ENCODE data around the gene UBE2J2. TPM values are rescaled to one million over a fixed set of nuclear protein-coding genes. Genes with fewer than 3 reads are reported as not detected.
A peak's percentile ranks its signal among the peaks of the same experiment; 100 is the strongest.
"Not testable (repeated sequence)": the region's sequence is repeated elsewhere in the genome, so short reads cannot be mapped to it uniquely, and the experiment has no call there.

UBE2J2 gene
- total RNA-seq, result 10 to 100 TPM; 68.7 to 78.0 TPM

DNA sequence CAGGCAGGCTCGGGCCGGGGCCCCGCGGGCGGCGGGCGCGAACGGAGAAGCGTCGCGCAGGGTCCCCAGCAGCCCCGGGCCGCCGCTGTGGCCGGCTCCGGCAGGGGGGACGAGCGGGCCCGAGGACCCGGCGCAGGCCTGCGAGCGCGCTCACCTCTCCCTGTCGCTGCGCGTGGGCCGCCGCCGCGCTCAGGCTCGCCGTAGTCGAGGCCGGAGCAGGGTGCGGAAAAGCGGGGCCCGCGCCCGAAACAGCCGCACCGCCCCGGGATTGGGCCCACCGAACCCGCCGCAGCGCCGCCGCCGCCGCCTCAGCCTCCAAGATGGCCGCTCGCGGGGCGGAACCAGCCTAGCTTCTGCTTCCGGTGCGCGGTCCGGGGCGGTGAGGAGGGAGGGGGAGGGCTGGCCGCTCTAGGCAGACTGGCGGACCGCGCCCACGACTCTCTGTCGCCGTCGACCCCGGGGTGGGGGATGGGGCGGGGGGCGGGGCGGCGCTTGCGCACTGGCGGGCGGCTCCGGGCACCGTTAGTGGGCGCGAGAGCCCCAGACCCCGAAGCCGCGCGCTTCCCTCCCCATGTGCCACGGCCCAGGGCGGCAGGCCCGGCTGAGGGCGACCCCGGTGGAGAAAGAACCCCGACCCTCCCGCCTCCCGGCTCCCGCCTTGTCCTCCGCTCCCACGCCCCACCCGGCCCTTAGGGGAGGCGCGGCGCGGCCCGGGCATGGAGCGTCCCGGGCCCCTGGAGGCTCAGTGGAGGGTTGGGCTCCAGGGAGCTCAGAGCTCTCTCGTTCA is at the start of gene UBE2J2:
TSS of gene UBE2J2 (minus strand) at position 343 of the 787 bp plus-strand sequence. CDS start 5,862 bp downstream, outside the sequence.
- peaks cover 38% of the 10 kb centered on the region for H3K36me3 Mint-ChIP-seq (ENCODE audit: low read depth)
- peak; percentile 98 for ATAC-seq (replicated peaks)
- H3K9me3 Mint-ChIP-seq, result no peaks in the 10 kb centered on the region
- peak within 1 kb of the TSS; percentile 83 for H3K4me3 Mint-ChIP-seq
- peak within 1 kb of the TSS; percentile 85 for H3K27ac Mint-ChIP-seq
- H3K27me3 Mint-ChIP-seq, result no peaks in the 10 kb centered on the region
- peaks cover 19% of the 10 kb centered on the region for H3K4me1 Mint-ChIP-seq

- peak overlapping the region; percentile 86 for H3K27ac Mint-ChIP-seq
- H3K4me3 Mint-ChIP-seq, result peak overlapping the region; percentile 80
- no peaks in the 10 kb centered on the region for H3K9me3 Mint-ChIP-seq
- H3K36me3 Mint-ChIP-seq (ENCODE audit: low read depth), result peaks cover 29% of the 10 kb centered on the region
- no peak for ATAC-seq (replicated peaks)
- H3K4me1 Mint-ChIP-seq, result peaks cover 13% of the 10 kb centered on the region
- H3K27me3 Mint-ChIP-seq, result no peaks in the 10 kb centered on the region
These were observed 49.3 kb upstream of the UBE2J2 start for GRCh38 chr1:1322952-1323351.

GRCh38 chr1:1322418-1322817 is 48.8 kb upstream of the UBE2J2 start:
- peaks cover 34% of the 10 kb centered on the region for H3K36me3 Mint-ChIP-seq (ENCODE audit: low read depth)

GRCh38 chr1:1321477-1321876 is 47.8 kb upstream of the UBE2J2 start:
- H3K36me3 Mint-ChIP-seq (ENCODE audit: low read depth), result peaks cover 42% of the 10 kb centered on the region
- no peak for ATAC-seq (replicated peaks)
- H3K27ac Mint-ChIP-seq, result no peak overlapping the region
- peaks cover 13% of the 10 kb centered on the region for H3K4me1 Mint-ChIP-seq
- no peaks in the 10 kb centered on the region for H3K27me3 Mint-ChIP-seq
- no peaks in the 10 kb centered on the region for H3K9me3 Mint-ChIP-seq
- no peak overlapping the region for H3K4me3 Mint-ChIP-seq

More at GRCh38 chr1:1322418-1322817, 48.8 kb upstream of the UBE2J2 start:
- ATAC-seq (replicated peaks), result no peak
- Mint-ChIP-seq H3K4me1 (peaks cover 13% of the 10 kb centered on the region), H3K27me3 (no peaks in the 10 kb centered on the region), H3K27ac (peak overlapping the region; percentile 86), H3K9me3 (no peaks in the 10 kb centered on the region), H3K4me3 (peak overlapping the region; percentile 80)

DNA sequence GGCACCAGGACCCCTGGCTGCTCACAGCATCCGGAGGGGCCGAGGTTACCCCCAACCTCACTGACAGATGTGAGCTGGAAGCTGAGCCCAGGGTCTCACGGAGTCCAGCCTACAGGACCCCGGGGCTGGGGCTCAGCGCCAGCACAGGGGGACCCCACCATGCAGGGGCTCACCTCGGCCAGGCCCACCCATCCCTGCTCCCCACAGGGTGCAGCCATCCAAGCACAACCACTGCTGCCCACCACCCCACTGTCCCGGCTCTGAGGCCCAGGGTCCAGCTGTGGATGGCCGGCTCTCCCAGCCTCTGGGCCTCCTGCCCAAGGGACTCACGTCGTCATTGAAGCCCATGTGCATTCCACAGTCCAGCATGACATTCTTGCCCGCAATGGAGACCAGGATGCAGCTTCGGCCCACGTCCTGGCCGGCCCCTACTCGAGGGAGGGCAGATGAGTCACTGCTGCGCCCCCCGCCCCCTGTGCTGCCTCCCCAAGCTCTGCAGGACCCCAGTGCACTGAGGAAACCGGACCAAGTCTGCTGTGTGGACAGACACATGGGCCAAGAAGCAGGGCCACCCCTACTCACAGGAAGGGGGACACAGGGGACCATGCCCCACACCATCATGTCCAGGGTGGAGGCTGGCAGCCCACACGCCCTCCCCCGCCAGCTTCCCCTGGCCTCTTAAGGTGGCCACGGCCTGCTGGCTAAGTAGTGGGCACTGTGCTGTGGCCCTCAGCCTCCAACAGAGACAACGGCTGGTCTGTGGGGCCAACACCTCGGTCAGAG is 47.2 kb upstream of the UBE2J2 start:
- Mint-ChIP-seq H3K27me3 (no peaks in the 10 kb centered on the region), H3K36me3 (ENCODE audit: low read depth) (peaks cover 48% of the 10 kb centered on the region), H3K4me3 (no peak overlapping the region), H3K27ac (no peak overlapping the region), H3K9me3 (no peaks in the 10 kb centered on the region), H3K4me1 (peaks cover 13% of the 10 kb centered on the region)
- ATAC-seq (replicated peaks), result no peak

GRCh38 chr1:1319646-1319941 is 45.9 kb upstream of the UBE2J2 start:
- no peak overlapping the region for H3K4me3 Mint-ChIP-seq
- H3K9me3 Mint-ChIP-seq, result no peaks in the 10 kb centered on the region
- ATAC-seq (replicated peaks), result no peak
- peaks cover 13% of the 10 kb centered on the region for H3K4me1 Mint-ChIP-seq
- peaks cover 58% of the 10 kb centered on the region for H3K36me3 Mint-ChIP-seq (ENCODE audit: low read depth)
- no peaks in the 10 kb centered on the region for H3K27me3 Mint-ChIP-seq
- no peak overlapping the region for H3K27ac Mint-ChIP-seq

DNA sequence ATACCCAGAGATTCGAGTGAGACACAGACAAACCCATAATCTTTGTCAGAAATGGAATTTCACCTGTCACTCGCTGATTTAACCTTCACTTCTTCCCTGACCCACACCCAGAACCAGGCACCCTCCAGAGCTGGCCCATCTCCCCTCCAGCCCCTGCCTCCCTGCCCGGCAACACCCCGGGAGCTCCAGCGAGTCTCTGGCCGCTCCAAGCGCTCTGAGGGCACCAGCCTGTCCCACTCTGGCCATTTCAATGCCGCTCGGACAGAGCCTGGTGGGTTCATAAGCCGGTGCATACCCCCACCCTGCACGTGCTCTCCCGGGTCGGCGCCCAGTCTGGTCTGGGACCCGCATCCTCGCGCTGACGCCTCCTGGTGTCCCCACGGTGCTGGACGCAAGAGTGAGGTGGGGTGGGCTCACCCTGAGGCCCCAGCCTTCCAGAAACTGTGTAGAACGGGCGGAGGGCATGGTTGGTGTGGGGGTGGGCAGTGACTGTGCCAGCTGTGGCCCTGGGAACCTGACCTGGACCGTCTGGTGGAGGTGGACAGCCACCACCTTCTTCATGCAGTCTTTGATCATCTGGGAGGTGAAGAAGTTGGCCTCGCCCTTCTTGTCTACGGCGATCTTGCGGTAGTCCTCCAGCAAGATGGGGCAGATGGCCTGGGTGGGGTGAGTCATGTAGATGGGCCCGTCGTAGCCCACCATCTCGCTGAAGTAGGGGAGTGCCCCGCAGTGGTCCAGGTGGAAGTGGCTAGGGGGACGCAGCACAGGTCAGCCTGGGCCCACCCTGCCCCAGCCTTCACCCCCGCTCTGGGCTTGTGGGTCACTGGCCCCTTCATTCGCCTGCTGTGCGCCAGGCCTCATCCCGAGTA is 45.4 kb upstream of the UBE2J2 start:
- peaks cover 13% of the 10 kb centered on the region for H3K4me1 Mint-ChIP-seq
- peaks cover 58% of the 10 kb centered on the region for H3K36me3 Mint-ChIP-seq (ENCODE audit: low read depth)
- no peaks in the 10 kb centered on the region for H3K27me3 Mint-ChIP-seq
- no peak for ATAC-seq (replicated peaks)
- H3K9me3 Mint-ChIP-seq, result no peaks in the 10 kb centered on the region
- H3K4me3 Mint-ChIP-seq, result no peak overlapping the region
- no peak overlapping the region for H3K27ac Mint-ChIP-seq

DNA sequence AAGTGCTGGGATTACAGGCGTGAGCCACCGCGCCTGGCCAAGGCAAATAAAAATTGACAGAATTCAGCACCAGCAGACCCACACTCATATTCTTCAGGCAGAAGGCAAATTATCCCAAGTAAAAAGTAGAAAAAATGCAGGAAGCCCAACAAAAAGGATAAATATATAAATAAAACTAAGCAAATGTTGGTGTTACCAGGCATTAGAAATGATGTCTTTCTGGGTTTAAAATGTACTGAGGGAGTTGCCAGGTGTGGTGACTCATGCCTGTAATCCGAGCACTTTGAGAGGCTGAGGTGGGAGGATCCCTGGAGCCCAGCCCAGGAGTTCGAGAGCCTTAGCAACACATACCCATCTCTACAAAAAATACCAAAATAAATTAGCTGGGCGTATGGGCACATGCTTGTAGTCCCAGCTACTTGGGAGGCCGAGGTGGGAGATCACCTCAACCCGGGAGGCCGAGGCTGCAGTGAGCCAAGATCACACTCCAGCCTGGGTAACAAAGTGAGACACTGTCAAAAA is 44.5 kb upstream of the UBE2J2 start:
- H3K27me3 Mint-ChIP-seq, result no peaks in the 10 kb centered on the region
- H3K4me3 Mint-ChIP-seq, result no peak overlapping the region
- H3K36me3 Mint-ChIP-seq (ENCODE audit: low read depth), result peaks cover 60% of the 10 kb centered on the region
- H3K4me1 Mint-ChIP-seq, result peaks cover 7% of the 10 kb centered on the region
- H3K27ac Mint-ChIP-seq, result no peak overlapping the region
- ATAC-seq (replicated peaks), result no peak
- H3K9me3 Mint-ChIP-seq, result no peaks in the 10 kb centered on the region

DNA sequence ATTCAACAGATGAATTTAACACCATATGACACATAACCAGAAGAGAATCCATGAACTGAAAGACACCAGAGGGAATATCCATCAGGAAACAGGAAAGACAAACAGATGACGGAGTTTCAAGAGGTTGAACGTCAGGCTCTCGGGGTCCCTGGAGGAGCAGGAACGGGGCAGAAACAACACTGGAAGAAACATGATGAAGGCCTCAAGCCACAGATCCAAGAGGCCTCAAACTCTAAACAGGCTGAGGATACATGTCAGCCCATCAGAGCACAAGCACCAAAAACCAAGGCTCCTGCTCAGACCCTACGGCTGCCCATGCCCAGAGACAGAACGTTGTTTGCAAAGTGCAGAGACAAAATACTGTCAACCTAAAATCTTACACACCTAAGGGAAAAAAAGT is 43.8 kb upstream of the UBE2J2 start:
- H3K36me3 Mint-ChIP-seq (ENCODE audit: low read depth), result peaks cover 67% of the 10 kb centered on the region

DNA sequence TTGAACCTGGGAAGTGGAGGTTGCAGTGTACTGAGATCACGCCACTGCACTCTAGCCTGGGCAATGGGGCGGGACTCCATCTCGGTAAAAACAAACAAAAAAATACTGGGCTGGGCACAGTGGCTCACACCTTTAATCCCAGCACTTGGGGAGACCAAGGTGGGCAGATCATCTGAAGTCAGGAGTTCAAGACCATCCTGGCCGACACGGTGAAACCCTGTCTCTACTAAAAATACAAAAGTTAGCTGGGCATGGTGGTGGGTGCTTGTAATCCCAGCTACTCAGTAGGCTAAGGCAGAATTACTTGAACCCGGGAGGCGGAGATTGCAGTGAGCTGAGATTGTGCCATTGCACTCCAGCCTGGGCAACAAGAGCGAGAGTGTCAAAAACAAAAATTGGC is 42.5 kb upstream of the UBE2J2 start:
- ATAC-seq (replicated peaks); H3K27me3 Mint-ChIP-seq; H3K4me3 Mint-ChIP-seq; H3K4me1 Mint-ChIP-seq; H3K9me3 Mint-ChIP-seq; H3K27ac Mint-ChIP-seq: not testable (repeated sequence)
- peaks cover 72% of the 10 kb centered on the region for H3K36me3 Mint-ChIP-seq (ENCODE audit: low read depth)

More for the DNA sequence above, 43.8 kb upstream of the UBE2J2 start:
- ATAC-seq (replicated peaks), result no peak
- Mint-ChIP-seq H3K27ac (no peak overlapping the region), H3K9me3 (no peaks in the 10 kb centered on the region), H3K27me3 (no peaks in the 10 kb centered on the region), H3K4me3 (no peak overlapping the region), H3K4me1 (peaks cover 5% of the 10 kb centered on the region)

- no peak overlapping the region for H3K27ac Mint-ChIP-seq
- ATAC-seq (replicated peaks), result no peak
- H3K4me3 Mint-ChIP-seq, result no peak overlapping the region
- H3K36me3 Mint-ChIP-seq (ENCODE audit: low read depth), result peaks cover 74% of the 10 kb centered on the region
- no peaks in the 10 kb centered on the region for H3K27me3 Mint-ChIP-seq
- no peaks in the 10 kb centered on the region for H3K9me3 Mint-ChIP-seq
- no peaks in the 10 kb centered on the region for H3K4me1 Mint-ChIP-seq
These were observed 41.8 kb upstream of the UBE2J2 start for GRCh38 chr1:1315435-1315954.

DNA sequence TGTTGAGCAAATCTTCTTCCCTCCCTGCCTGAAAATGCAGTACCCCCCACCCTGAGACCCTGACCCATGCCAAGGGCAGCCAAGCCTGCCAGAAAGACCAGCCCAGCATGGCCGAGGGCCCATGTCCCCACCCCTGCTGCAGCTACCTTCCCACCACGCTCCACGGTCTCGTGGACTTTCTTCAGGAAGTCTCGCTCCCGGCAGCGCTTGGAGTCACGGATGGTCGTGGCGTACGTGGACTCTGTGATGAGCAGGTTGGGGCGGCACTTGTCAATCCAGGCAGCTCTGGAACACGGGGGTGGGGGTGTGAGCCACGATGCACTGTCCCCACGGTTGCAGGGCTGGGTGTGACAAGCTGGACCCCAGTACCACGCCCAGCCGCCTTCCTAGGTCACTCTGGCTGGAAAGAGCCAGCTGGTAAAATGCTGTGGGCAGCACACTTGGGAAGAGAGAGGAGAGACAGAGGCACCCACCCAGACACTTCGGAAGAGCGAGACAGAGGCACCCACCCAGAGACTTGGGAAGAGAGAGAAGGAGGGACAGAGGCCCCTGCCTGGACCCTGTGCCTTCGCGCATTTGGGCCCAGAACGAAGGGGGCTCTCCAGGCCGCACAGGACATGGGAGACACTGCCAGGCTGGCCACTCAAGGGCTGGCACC is 41.2 kb upstream of the UBE2J2 start:
- Mint-ChIP-seq H3K27ac (peak overlapping the region; percentile 58), H3K36me3 (ENCODE audit: low read depth) (peaks cover 70% of the 10 kb centered on the region), H3K27me3 (no peaks in the 10 kb centered on the region), H3K4me3 (no peak overlapping the region), H3K9me3 (no peaks in the 10 kb centered on the region), H3K4me1 (no peaks in the 10 kb centered on the region)
- no peak for ATAC-seq (replicated peaks)

DNA sequence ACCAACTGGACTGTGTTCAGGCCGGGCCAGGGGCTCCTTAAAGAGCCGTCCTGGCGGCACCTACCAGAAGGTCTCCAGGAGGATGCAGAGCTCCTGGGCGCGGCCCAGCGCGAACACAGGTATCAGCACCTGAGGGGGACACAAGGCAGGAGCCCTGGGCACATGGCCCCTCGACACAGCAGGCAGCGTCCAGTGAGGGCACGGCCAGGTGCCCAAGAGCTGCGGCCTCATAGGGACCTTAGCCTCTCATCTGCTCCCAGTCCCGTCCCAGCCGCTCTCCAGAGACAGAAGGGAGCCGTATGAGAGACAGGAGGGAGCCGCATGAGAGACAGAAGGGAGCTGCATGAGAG is 40.6 kb upstream of the UBE2J2 start:
- H3K27me3 Mint-ChIP-seq, result no peaks in the 10 kb centered on the region
- peaks cover 64% of the 10 kb centered on the region for H3K36me3 Mint-ChIP-seq (ENCODE audit: low read depth)
- H3K9me3 Mint-ChIP-seq, result no peaks in the 10 kb centered on the region
- H3K4me1 Mint-ChIP-seq, result no peaks in the 10 kb centered on the region
- no peak overlapping the region for H3K27ac Mint-ChIP-seq
- no peak overlapping the region for H3K4me3 Mint-ChIP-seq
- no peak for ATAC-seq (replicated peaks)

Data from activated T-helper 17 cell treated with anti-CD3 and anti-CD28 coated beads, Interleukin-2, amount 50 U/mL, for 72 hours (primary cell).